Keratinocyte (primary cell): Measurements from ENCODE around the gene PCDHGB6. TPM values are rescaled to one million over a fixed set of nuclear protein-coding genes. Genes with fewer than 3 reads are reported as not detected.
"Not testable (repeated sequence)": the region's sequence is repeated elsewhere in the genome, so short reads cannot be mapped to it uniquely, and the experiment has no call there.

Source experiments
- DNase-seq: peaks from one replicate; pipeline ENCODE4 v3.0.0-alpha.2; 2011; ENCODE audit warnings: low read depth, missing footprints, low spot score
- FAIRE-seq: peaks from 2 replicates; lab custom pipeline; 2011; peaks lifted over from hg19 to GRCh38; lab: Jason Lieb, UNC
- H2AFZ ChIP-seq: 2 replicates; pipeline ENCODE4 v1.6.0; 2012; ENCODE audit warnings: low read length, control low read depth, inconsistent platforms; ENCODE audit not compliant: control insufficient read depth
- H3K27ac ChIP-seq: 2 replicates; pipeline ENCODE4 v1.5.1; 2011; ENCODE audit warnings: low read length; ENCODE audit not compliant: control insufficient read depth, insufficient read depth
- H3K27me3 ChIP-seq: 3 replicates; pipeline ENCODE4 v1.6.0; 2011; ENCODE audit warnings: low read length; ENCODE audit not compliant: control insufficient read depth, insufficient read depth; ENCODE audit errors: extremely low read depth
- H3K36me3 ChIP-seq, 2 experiments: 2 replicates in 1 of 2; 3 replicates in 1 of 2; pipeline ENCODE4 v1.5.1; 2011; ENCODE audit warnings: low read length in 2 of 2, mild to moderate bottlenecking in 1 of 2; ENCODE audit not compliant: control insufficient read depth in 2 of 2, insufficient read depth in 2 of 2; ENCODE audit errors: extremely low read depth in 1 of 2
- H3K4me1 ChIP-seq: 3 replicates; pipeline ENCODE4 v1.5.1; 2011; ENCODE audit warnings: low read length; ENCODE audit not compliant: control insufficient read depth, insufficient read depth; ENCODE audit errors: extremely low read depth
- H3K4me2 ChIP-seq: 3 replicates; pipeline ENCODE4 v1.6.0; 2011; ENCODE audit warnings: low read depth, low read length; ENCODE audit not compliant: control insufficient read depth, insufficient read depth; ENCODE audit errors: extremely low read depth
- H3K4me3 ChIP-seq, 3 experiments: fragments of 200-600 bp in 1 of 3; sonication (generic) in 1 of 3; 2 replicates in 2 of 3; 3 replicates in 1 of 3; pipeline ENCODE4 v1.5.1; 2011 to 2016; ENCODE audit warnings: low read length in 3 of 3, mild to moderate bottlenecking in 3 of 3, control low read depth in 2 of 3, inconsistent platforms in 1 of 3, low read depth in 1 of 3, mixed read lengths in 1 of 3, mixed run types in 1 of 3, moderate library complexity in 1 of 3; ENCODE audit not compliant: control insufficient read depth in 2 of 3, insufficient read depth in 2 of 3; ENCODE audit errors: extremely low read depth in 1 of 3
- H3K79me2 ChIP-seq: 2 replicates; pipeline ENCODE4 v1.6.0; 2012; ENCODE audit warnings: low read length; ENCODE audit not compliant: control insufficient read depth, insufficient read depth
- H3K9ac ChIP-seq: 3 replicates; pipeline ENCODE4 v1.6.0; 2011; ENCODE audit warnings: low read length; ENCODE audit not compliant: control insufficient read depth, insufficient read depth; ENCODE audit errors: extremely low read depth
- H3K9me1 ChIP-seq: 3 replicates; pipeline ENCODE4 v1.6.0; 2011; ENCODE audit warnings: low read length; ENCODE audit not compliant: control insufficient read depth, insufficient read depth; ENCODE audit errors: extremely low read depth
- H3K9me3 ChIP-seq: 2 replicates; pipeline ENCODE4 v1.5.1; 2012; ENCODE audit warnings: low read depth, low read length; ENCODE audit not compliant: control insufficient read depth
- H4K20me1 ChIP-seq: 3 replicates; pipeline ENCODE4 v1.6.0; 2011; ENCODE audit warnings: low read length; ENCODE audit not compliant: control insufficient read depth, insufficient read depth; ENCODE audit errors: extremely low read depth
- EZH2 ChIP-seq: IDR thresholded peaks from one replicate; pipeline ENCODE4 v1.6.1; 2012; ENCODE audit warnings: inconsistent platforms, mild to moderate bottlenecking, low read length, moderate library complexity
- dilution Hi-C: fragments of 300-500 bp; cut with MboI; formaldehyde crosslinking; loops from one replicate; pipeline ENCODE4 v1.7.0; 2020; ENCODE audit warnings: low sequenced_read_pairs; ENCODE audit not compliant: extremely low pct_ligation_motif_present
- polyA plus RNA-seq, 5 experiments: library from polyadenylated mRNA; depleted of rRNA in 3 of 5; stranded (reverse) in 3 of 5; stranded (forward) in 1 of 5; unstranded in 1 of 5; fragments of >200 nt; gene quantifications; 1 replicate in 1 of 5; 2 replicates in 3 of 5; 3 replicates in 1 of 5; pipeline versions ENCODE4 v1.2.1 to v1.2.3, GENCODE V29; 2011 to 2012; ENCODE audit warnings: missing spikeins in 2 of 5, low read depth in 1 of 5, low replicate concordance in 1 of 5
- TF ChIP-seq, protein P1 (sequence below), 3 experiments: IDR thresholded peaks in 1 of 3; conservative IDR thresholded peaks in 1 of 3; optimal IDR thresholded peaks in 1 of 3; 2 replicates in 2 of 3; 3 replicates in 1 of 3; pipeline versions ENCODE3 to v1.5.1; 2011; ENCODE audit warnings: low read length in 3 of 3, mild to moderate bottlenecking in 3 of 3, moderate library complexity in 2 of 3, control low read depth in 1 of 3, inconsistent platforms in 1 of 3; ENCODE audit not compliant: insufficient read depth in 2 of 3; ENCODE audit errors: extremely low read depth in 1 of 3

PCDHGB6 gene
- polyA plus RNA-seq, 1 donor (not counting 4 experiments of a cell fraction or from before 2014, with no cell fraction given), result 0.30 TPM

DNA sequence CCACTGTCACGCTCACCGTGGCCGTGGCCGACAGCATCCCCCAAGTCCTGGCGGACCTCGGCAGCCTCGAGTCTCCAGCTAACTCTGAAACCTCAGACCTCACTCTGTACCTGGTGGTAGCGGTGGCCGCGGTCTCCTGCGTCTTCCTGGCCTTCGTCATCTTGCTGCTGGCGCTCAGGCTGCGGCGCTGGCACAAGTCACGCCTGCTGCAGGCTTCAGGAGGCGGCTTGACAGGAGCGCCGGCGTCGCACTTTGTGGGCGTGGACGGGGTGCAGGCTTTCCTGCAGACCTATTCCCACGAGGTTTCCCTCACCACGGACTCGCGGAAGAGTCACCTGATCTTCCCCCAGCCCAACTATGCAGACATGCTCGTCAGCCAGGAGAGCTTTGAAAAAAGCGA is 24.9 kb downstream of the PCDHGB6 start:
- H3K9me1 ChIP-seq, FAIRE-seq, H3K27ac ChIP-seq, DNase-seq, H2AFZ ChIP-seq, H3K36me3 ChIP-seq, H3K79me2 ChIP-seq, H3K4me1 ChIP-seq, H3K9ac ChIP-seq, H4K20me1 ChIP-seq, H3K4me3 ChIP-seq, H3K4me2 ChIP-seq, dilution Hi-C loops: not testable (repeated sequence)
- peaks cover 18% of the 10 kb centered on the region for H3K9me3 ChIP-seq
- H3K27me3 ChIP-seq, result peaks cover 11% of the 10 kb centered on the region

DNA sequence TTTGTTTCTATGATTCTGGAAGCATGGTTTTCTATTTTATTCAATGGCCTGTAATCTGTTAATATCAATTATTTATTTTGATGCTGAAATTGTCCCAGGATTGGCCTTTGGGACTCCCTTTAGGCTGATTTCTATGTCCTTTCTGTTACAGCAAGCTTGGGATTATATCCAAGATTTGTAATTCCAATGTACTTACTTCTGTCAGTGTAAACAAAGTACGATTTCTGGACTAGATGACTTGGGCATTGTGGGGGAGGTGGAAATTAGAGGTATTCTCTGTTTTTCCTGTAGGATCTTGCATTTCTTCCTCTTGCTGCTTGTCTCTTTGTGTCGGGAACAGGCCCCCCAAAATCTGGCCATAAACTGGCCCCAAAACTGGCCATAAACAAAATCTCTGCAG is 26.2 kb downstream of the PCDHGB6 start:
- Histone ChIP-seq H3K4me3 (no peak overlapping the region), H3K9me3 (peaks cover 14% of the 10 kb centered on the region), H3K27me3 (peaks cover 11% of the 10 kb centered on the region), H3K4me2 (no peak overlapping the region), H3K79me2 (no peaks in the 10 kb centered on the region), H3K27ac (no peak overlapping the region), H2AFZ (no peak overlapping the region), H3K36me3 (no peaks in the 10 kb centered on the region), H3K9me1 (no peaks in the 10 kb centered on the region), H4K20me1 (no peaks in the 10 kb centered on the region), H3K4me1 (no peaks in the 10 kb centered on the region), H3K9ac (no peak overlapping the region)
- dilution Hi-C loops, result no loop called here
- FAIRE-seq (no peak), DNase-seq (no peak)
- TF ChIP-seq, protein P1, sequence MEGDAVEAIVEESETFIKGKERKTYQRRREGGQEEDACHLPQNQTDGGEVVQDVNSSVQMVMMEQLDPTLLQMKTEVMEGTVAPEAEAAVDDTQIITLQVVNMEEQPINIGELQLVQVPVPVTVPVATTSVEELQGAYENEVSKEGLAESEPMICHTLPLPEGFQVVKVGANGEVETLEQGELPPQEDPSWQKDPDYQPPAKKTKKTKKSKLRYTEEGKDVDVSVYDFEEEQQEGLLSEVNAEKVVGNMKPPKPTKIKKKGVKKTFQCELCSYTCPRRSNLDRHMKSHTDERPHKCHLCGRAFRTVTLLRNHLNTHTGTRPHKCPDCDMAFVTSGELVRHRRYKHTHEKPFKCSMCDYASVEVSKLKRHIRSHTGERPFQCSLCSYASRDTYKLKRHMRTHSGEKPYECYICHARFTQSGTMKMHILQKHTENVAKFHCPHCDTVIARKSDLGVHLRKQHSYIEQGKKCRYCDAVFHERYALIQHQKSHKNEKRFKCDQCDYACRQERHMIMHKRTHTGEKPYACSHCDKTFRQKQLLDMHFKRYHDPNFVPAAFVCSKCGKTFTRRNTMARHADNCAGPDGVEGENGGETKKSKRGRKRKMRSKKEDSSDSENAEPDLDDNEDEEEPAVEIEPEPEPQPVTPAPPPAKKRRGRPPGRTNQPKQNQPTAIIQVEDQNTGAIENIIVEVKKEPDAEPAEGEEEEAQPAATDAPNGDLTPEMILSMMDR (optimal IDR thresholded peaks at IDR 0.05 in 1 of 3, IDR thresholded peaks at IDR 0.05 in 1 of 3, conservative IDR thresholded peaks at IDR 0.05 in 1 of 3; ENCODE audit: extremely low read depth in 1 of 3, insufficient read depth in 2 of 3, low read length in 3 of 3), result no peak
- no peak for TF ChIP-seq EZH2

DNA sequence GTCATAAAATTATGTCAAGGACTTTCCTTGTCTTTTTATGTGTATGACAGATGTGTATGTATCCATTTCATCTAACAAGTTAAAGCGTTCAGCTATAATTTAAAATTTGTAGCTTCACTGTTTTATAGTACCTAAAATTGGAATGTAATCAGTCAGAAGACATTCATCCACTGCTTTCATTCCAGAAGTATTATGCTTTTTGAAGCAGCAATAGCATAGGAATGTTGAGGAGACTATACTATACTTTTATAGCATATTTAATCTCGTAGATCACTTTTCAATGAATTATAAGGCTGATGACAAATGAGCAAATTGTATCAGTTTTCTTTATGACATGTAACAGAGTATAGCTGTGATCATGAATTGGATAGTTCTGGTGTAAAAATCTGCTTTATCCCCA is 29.4 kb downstream of the PCDHGB6 start:
- dilution Hi-C loops, result no loop called here
- DNase-seq, result no peak
- Histone ChIP-seq H3K27ac (no peak overlapping the region), H3K4me3 (no peak overlapping the region), H2AFZ (no peak overlapping the region), H3K9me3 (peaks cover 11% of the 10 kb centered on the region), H3K4me1 (no peaks in the 10 kb centered on the region), H3K4me2 (no peak overlapping the region), H3K9me1 (no peaks in the 10 kb centered on the region), H3K79me2 (no peaks in the 10 kb centered on the region), H3K9ac (no peak overlapping the region), H3K36me3 (no peaks in the 10 kb centered on the region), H4K20me1 (no peaks in the 10 kb centered on the region), H3K27me3 (peaks cover under 1% of the 10 kb centered on the region)
- TF ChIP-seq EZH2, result no peak
- TF ChIP-seq, protein P1 (optimal IDR thresholded peaks at IDR 0.05 in 1 of 3, IDR thresholded peaks at IDR 0.05 in 1 of 3, conservative IDR thresholded peaks at IDR 0.05 in 1 of 3; ENCODE audit: extremely low read depth in 1 of 3, insufficient read depth in 2 of 3, low read length in 3 of 3), result no peak
- FAIRE-seq, result no peak
